HFFc6 (cell line): ENCODE measurements around the gene RETREG1. TPM values are rescaled to one million over a fixed set of nuclear protein-coding genes. Genes with fewer than 3 reads are reported as not detected.
"Not testable (repeated sequence)": the region's sequence is repeated elsewhere in the genome, so short reads cannot be mapped to it uniquely, and the experiment has no call there.

Source experiments
- DNase-seq: peaks from one replicate; pipeline ENCODE4 v3.0.0-alpha.2; 2018
- H3K27ac Mint-ChIP-seq: 2 replicates; pipeline ENCODE4 v1.8.0; 2020; ENCODE audit warnings: mild to moderate bottlenecking, mixed read lengths
- H3K27me3 Mint-ChIP-seq: 2 replicates; pipeline ENCODE4 v1.8.0; 2021; ENCODE audit warnings: mild to moderate bottlenecking, moderate library complexity, mixed read lengths; ENCODE audit not compliant: insufficient read depth
- H3K36me3 Mint-ChIP-seq: 2 replicates; pipeline ENCODE4 v1.8.0; 2021; ENCODE audit warnings: low read depth, mixed read lengths
- H3K4me1 Mint-ChIP-seq: 2 replicates; pipeline ENCODE4 v1.8.0; 2020; ENCODE audit warnings: low read depth, mixed read lengths
- H3K4me3 Mint-ChIP-seq: 2 replicates; pipeline ENCODE4 v1.8.0; 2020; ENCODE audit warnings: mild to moderate bottlenecking, moderate library complexity, mixed read lengths
- H3K9me3 Mint-ChIP-seq: 2 replicates; pipeline ENCODE4 v1.8.0; 2020; ENCODE audit warnings: mild to moderate bottlenecking, mixed read lengths
- total RNA-seq, 6 experiments: library from RNA; stranded (reverse); fragmentation: NEBNext Ultra II Directional; extraction: Animal tissue kit (Norgen Biotek cat#: 25700); gene quantifications; 2 replicates in 1 of 6; 3 replicates in 5 of 6; pipeline ENCODE4 v1.2.3, GENCODE V29; 2021
- TF ChIP-seq, protein P1 (sequence below): fragments of 200-600 bp; sonication (generic); IDR thresholded peaks from 2 replicates; pipeline ENCODE4 v1.5.0; 2021; ENCODE audit warnings: antibody characterized with exemption, mild to moderate bottlenecking

RETREG1 gene
- total RNA-seq, 6 experiments from 2014 or later, result 0.09 to 0.14 TPM; not detected in 4

- no peak for DNase-seq
- Mint-ChIP-seq H3K9me3 (no peaks in the 10 kb centered on the region), H3K4me1 (no peaks in the 10 kb centered on the region), H3K36me3 (no peaks in the 10 kb centered on the region), H3K4me3 (no peak overlapping the region), H3K27ac (no peak overlapping the region), H3K27me3 (peaks cover 14% of the 10 kb centered on the region)
- TF ChIP-seq, protein P1, sequence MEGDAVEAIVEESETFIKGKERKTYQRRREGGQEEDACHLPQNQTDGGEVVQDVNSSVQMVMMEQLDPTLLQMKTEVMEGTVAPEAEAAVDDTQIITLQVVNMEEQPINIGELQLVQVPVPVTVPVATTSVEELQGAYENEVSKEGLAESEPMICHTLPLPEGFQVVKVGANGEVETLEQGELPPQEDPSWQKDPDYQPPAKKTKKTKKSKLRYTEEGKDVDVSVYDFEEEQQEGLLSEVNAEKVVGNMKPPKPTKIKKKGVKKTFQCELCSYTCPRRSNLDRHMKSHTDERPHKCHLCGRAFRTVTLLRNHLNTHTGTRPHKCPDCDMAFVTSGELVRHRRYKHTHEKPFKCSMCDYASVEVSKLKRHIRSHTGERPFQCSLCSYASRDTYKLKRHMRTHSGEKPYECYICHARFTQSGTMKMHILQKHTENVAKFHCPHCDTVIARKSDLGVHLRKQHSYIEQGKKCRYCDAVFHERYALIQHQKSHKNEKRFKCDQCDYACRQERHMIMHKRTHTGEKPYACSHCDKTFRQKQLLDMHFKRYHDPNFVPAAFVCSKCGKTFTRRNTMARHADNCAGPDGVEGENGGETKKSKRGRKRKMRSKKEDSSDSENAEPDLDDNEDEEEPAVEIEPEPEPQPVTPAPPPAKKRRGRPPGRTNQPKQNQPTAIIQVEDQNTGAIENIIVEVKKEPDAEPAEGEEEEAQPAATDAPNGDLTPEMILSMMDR, result no peak
Measured at GRCh38 chr5:16612007-16612406, 4.8 kb downstream of the RETREG1 start.

- not testable (repeated sequence) for H3K9me3 Mint-ChIP-seq, H3K4me3 Mint-ChIP-seq, H3K36me3 Mint-ChIP-seq, H3K4me1 Mint-ChIP-seq, H3K27ac Mint-ChIP-seq, DNase-seq
- H3K27me3 Mint-ChIP-seq, result peaks cover 23% of the 10 kb centered on the region
Measured at GRCh38 chr5:16610896-16611295, 5.9 kb downstream of the RETREG1 start.

- DNase-seq, result no peak
- H3K27ac Mint-ChIP-seq, result no peak overlapping the region
- H3K36me3 Mint-ChIP-seq, result no peaks in the 10 kb centered on the region
Measured at GRCh38 chr5:16609412-16609811, 7.4 kb downstream of the RETREG1 start.

DNA sequence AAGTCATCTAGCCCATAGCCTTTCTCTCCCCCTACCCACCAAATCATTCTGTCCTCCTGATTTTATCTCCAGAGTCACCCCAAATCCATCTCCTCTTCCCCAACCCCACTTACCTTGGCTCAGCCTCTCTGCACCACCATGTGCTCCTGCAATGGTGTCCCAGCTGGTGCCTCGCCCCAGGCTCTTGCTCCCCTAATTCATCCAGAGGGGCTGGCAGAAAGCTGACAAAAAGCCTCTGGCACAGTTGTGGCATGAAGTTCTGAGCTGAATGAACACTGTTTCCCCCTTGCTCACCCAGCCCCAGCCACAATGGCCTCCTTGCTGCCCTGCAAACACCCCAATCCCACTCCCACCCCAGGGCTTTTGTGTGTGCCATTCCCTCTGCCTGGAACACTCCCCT is 10.2 kb downstream of the RETREG1 start:
- Mint-ChIP-seq H3K4me3 (no peak overlapping the region), H3K36me3 (no peaks in the 10 kb centered on the region), H3K27ac (no peak overlapping the region), H3K27me3 (peaks cover 46% of the 10 kb centered on the region), H3K9me3 (no peaks in the 10 kb centered on the region), H3K4me1 (no peaks in the 10 kb centered on the region)
- no peak for DNase-seq
- TF ChIP-seq, protein P1, result no peak

More at GRCh38 chr5:16609412-16609811, 7.4 kb downstream of the RETREG1 start:
- no peaks in the 10 kb centered on the region for H3K9me3 Mint-ChIP-seq
- no peaks in the 10 kb centered on the region for H3K4me1 Mint-ChIP-seq
- H3K27me3 Mint-ChIP-seq, result peaks cover 32% of the 10 kb centered on the region
- no peak overlapping the region for H3K4me3 Mint-ChIP-seq
- TF ChIP-seq, protein P1, result no peak

DNA sequence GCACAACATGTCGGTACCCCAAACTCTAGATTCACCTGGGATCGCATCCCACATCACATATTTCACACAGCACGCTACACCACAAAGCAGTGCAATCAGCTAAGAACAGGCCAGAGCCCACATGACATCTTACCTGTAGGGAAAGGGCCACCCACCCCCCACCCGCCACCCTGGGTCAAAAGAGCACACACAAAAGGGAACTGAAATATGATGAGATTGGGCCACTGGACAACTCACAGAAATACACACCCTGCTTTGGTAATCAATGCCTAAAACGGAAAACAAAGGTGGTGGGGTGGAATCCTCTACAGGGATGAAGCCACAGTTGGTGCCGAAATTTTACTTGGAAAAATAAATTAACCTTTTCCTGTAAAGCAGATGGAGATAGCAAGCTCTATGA is 13.1 kb downstream of the RETREG1 start:
- H3K36me3 Mint-ChIP-seq, result no peaks in the 10 kb centered on the region
- peaks cover 38% of the 10 kb centered on the region for H3K27me3 Mint-ChIP-seq
- H3K27ac Mint-ChIP-seq, result no peak overlapping the region
- H3K4me3 Mint-ChIP-seq, result no peak overlapping the region
- DNase-seq, result no peak
- no peaks in the 10 kb centered on the region for H3K9me3 Mint-ChIP-seq
- H3K4me1 Mint-ChIP-seq, result no peaks in the 10 kb centered on the region
- TF ChIP-seq, protein P1, result no peak

DNA sequence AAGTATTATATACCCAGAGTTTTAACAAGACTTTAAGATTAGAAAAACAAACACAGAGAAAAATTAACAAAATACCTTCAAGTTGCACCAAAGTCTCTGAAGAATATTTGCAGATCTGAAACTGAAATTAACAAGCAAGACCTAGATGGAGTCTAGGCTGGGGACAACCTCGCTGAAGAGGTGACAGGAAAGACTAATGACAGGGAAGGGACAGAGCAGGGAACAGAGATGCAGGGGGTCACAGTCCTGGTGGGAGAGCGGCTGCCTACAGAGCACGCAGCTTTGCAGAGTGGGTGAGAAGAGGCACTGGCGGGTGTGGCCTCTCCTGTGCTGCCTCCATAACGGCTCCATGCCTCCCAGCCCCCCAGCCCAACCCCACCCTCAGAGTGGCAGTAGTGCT is 13.5 kb downstream of the RETREG1 start:
- Mint-ChIP-seq H3K27ac (no peak overlapping the region), H3K4me3 (no peak overlapping the region), H3K9me3 (no peaks in the 10 kb centered on the region), H3K27me3 (peaks cover 38% of the 10 kb centered on the region), H3K36me3 (no peaks in the 10 kb centered on the region), H3K4me1 (no peaks in the 10 kb centered on the region)
- no peak for DNase-seq
- TF ChIP-seq, protein P1, result no peak
